Kidney (tissue), 14 donors: ENCODE results near the gene PMEPA1. TPM values are rescaled to one million over a fixed set of nuclear protein-coding genes. Genes with fewer than 3 reads are reported as not detected.

ENCODE experiments used
- DNase-seq, 5 donors: peaks; one replicate each; pipeline ENCODE4 v3.0.0-alpha.2; 2013 to 2020
- FAIRE-seq: peaks from 2 replicates; lab custom pipeline; 2012; peaks lifted over from hg19 to GRCh38; lab: Jason Lieb, UNC
- H3K27ac ChIP-seq, 2 donors: one replicate each; pipeline ENCODE4 v1.7.0; 2013; ENCODE audit warnings: low read depth in 2 of 2, low read length in 2 of 2, inconsistent platforms in 1 of 2
- H3K27me3 ChIP-seq: one replicate; pipeline ENCODE4 v1.7.1; 2013; ENCODE audit warnings: low read length, inconsistent platforms; ENCODE audit not compliant: control insufficient read depth, insufficient read depth
- H3K36me3 ChIP-seq, 3 donors: one replicate each; pipeline versions ENCODE4 v1.7.0 to v1.7.1; 2013; ENCODE audit warnings: low read length in 3 of 3, control low read depth in 1 of 3, inconsistent platforms in 1 of 3; ENCODE audit not compliant: insufficient read depth in 3 of 3, control insufficient read depth in 2 of 3
- H3K4me1 ChIP-seq, 3 donors: one replicate each; pipeline versions ENCODE4 v1.7.0 to v1.7.1; 2013; ENCODE audit warnings: low read length in 3 of 3, inconsistent platforms in 1 of 3, low read depth in 1 of 3; ENCODE audit not compliant: control insufficient read depth in 2 of 3, insufficient read depth in 2 of 3
- H3K4me3 ChIP-seq, 3 donors: one replicate each; pipeline versions ENCODE4 v1.7.0 to v1.8.1; 2013; ENCODE audit warnings: low read length in 3 of 3, control low read depth in 1 of 3, inconsistent platforms in 1 of 3
- H3K9ac ChIP-seq, 3 donors: one replicate each; pipeline versions ENCODE4 v1.7.0 to v1.7.1; 2013; ENCODE audit warnings: low read length in 3 of 3, control low read depth in 1 of 3, inconsistent platforms in 1 of 3
- H3K9me3 ChIP-seq, 3 donors: one replicate each; pipeline versions ENCODE4 v1.7.0 to v1.7.1; 2013; ENCODE audit warnings: low read length in 3 of 3, control low read depth in 1 of 3, inconsistent platforms in 1 of 3; ENCODE audit not compliant: control insufficient read depth in 2 of 3, insufficient read depth in 1 of 3
- CTCF ChIP-seq: IDR thresholded peaks from 3 replicates; pipeline ENCODE4 v1.5.1; 2012; ENCODE audit warnings: mild to moderate bottlenecking, moderate library complexity, borderline replicate concordance; ENCODE audit not compliant: insufficient read depth; ENCODE audit errors: extremely low read depth
- intact Hi-C: fragments of 100-400 bp; cut with DNase I; formaldehyde crosslinking; loops from one replicate; pipeline ENCODE4 v1.11.1; 2022
- polyA plus RNA-seq: library from polyadenylated mRNA; stranded (reverse); fragments of 350-450 nt; fragmentation: Illumina TruSeq; extraction: RNeasy Lipid Tissue Mini Kit (QIAGEN cat#74804); gene quantifications from one replicate; pipeline ENCODE4 v1.2.3, GENCODE V29; 2014; ENCODE audit warnings: low read depth, low replicate concordance; ENCODE audit not compliant: insufficient read depth
- total RNA-seq: library from RNA; stranded (reverse); fragmentation: NEBNext Ultra II Directional; extraction: Animal tissue kit (Norgen Biotek cat#: 25700); gene quantifications from one replicate; pipeline ENCODE4 v1.2.1, GENCODE V29; 2021
- donor health status: control.
- donor health status: control.
- donor health status: control.
- donor health status: control.
- donor health status: control.
- donor health status: DM: yes; HTN: yes; CAD: no.
- donor health status: Normal renal cell carcinoma (clear cell type).

Gene PMEPA1
- total and polyA plus RNA-seq, 2 donors from 2014 or later: 12.9 to 30.4 TPM

DNA sequence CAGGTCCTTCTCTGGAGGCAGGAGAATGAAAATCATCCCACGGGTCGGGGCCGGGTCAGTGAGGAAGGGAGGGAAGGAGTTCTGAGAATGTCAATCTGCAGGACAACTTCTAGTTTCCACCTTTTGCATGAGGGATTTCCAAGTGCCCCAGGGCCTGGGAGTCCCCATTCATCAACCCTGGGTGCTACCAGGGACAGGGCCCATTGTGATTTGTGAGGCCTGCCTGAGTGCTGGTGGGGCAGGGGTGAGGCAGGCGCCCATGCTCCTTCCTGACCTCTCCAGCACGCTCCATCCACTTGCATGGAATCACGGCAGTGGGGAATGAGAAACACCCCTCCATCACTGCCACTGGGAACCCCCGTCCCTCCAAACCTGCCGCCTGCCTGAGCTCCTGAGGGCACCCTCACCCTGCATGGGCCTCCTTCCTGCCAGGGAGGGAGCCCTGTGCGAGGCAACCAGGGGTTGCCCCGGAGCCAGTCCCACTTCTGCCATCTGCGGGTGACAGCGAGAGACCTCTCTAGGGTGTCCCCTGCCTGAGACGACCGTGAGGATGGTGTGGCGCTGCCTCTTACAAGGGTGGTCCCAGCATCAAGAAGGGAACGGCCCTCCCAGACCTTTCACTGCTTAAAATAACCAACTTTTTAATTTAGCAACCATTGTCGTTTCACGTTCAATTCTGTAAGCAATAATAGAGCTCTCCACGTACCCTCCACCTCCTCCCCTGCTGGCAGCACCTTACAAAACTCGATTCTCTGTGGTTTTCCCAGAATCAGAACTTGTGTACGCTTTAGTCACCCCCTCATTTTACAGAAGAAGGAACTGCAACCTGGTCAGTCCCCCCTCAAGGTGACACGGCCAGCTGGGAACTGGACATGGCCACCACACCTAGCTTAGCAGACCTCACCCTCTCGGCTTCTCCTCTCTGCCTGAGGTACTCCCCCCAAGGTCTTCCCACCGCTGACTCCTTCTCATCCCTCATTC is 28.6 kb downstream of the PMEPA1 start:
- no peak for FAIRE-seq
- intact Hi-C loops: no loop called here

GRCh38 chr20:57680131-57680716 is 29.6 kb downstream of the PMEPA1 start:
- Histone ChIP-seq H3K4me3 (no peak overlapping the region), H3K9me3 (no peaks in the 10 kb centered on the region), H3K9ac (no peak overlapping the region), H3K27ac (peak overlapping the region in 1 of 2 donors; percentile 43), H3K36me3 (no peaks in the 10 kb centered on the region), H3K27me3 (no peaks in the 10 kb centered on the region), H3K4me1 (peaks cover 3 to 40% (median 14%) of the 10 kb centered on the region in 3 donors)
- no peak for FAIRE-seq
- intact Hi-C loops: no loop called here
- no peak for TF ChIP-seq CTCF
- DNase-seq: peak in 1 of 5 donors; percentile 55

More for the DNA sequence above, 28.6 kb downstream of the PMEPA1 start:
- no peak overlapping the region for H3K9ac ChIP-seq
- no peaks in the 10 kb centered on the region for H3K36me3 ChIP-seq
- H3K4me1 ChIP-seq: peaks cover 3 to 40% (median 18%) of the 10 kb centered on the region in 3 donors
- no peak for DNase-seq
- no peak overlapping the region for H3K27ac ChIP-seq
- H3K9me3 ChIP-seq: no peaks in the 10 kb centered on the region
- H3K27me3 ChIP-seq: no peaks in the 10 kb centered on the region
- no peak overlapping the region for H3K4me3 ChIP-seq
- TF ChIP-seq CTCF: no peak

- intact Hi-C loops: no loop called here
- H3K27me3 ChIP-seq: no peaks in the 10 kb centered on the region
- TF ChIP-seq CTCF: no peak
- no peak overlapping the region for H3K27ac ChIP-seq
- no peak overlapping the region for H3K4me3 ChIP-seq
- H3K4me1 ChIP-seq: peaks cover 3 to 39% (median 10%) of the 10 kb centered on the region in 3 donors
- no peak overlapping the region for H3K9ac ChIP-seq
- no peaks in the 10 kb centered on the region for H3K9me3 ChIP-seq
- no peaks in the 10 kb centered on the region for H3K36me3 ChIP-seq
- FAIRE-seq: no peak
- no peak for DNase-seq
These were observed 30.7 kb downstream of the PMEPA1 start for GRCh38 chr20:57679113-57679512.
